Measurements from ENCODE around the gene RALGDS.
A peak's percentile ranks its signal among the peaks of the same experiment; 100 is the strongest.

RALGDS gene

DNA sequence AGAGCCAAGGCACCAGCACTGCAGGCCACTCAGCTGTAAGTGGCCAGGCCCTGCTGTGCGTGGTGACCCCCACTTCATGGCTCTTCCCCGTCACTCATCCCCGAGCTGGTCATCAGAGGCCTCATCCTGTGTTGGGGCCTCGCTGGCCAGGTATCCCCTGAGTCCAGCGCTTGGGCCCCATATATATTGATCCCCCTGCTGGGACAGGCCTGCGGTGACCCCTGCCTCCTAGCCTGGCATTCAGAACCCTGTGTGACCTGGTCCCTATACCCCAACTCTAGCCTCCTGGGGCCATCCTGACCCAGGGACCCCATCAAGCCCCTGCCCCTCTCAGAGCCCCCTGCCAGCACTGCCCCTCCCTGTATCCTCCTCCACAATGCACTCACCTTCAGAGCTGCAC is 30.0 kb upstream of the RALGDS start:
- no peak for DNase-seq (ENCODE audit: low spot score)

DNA sequence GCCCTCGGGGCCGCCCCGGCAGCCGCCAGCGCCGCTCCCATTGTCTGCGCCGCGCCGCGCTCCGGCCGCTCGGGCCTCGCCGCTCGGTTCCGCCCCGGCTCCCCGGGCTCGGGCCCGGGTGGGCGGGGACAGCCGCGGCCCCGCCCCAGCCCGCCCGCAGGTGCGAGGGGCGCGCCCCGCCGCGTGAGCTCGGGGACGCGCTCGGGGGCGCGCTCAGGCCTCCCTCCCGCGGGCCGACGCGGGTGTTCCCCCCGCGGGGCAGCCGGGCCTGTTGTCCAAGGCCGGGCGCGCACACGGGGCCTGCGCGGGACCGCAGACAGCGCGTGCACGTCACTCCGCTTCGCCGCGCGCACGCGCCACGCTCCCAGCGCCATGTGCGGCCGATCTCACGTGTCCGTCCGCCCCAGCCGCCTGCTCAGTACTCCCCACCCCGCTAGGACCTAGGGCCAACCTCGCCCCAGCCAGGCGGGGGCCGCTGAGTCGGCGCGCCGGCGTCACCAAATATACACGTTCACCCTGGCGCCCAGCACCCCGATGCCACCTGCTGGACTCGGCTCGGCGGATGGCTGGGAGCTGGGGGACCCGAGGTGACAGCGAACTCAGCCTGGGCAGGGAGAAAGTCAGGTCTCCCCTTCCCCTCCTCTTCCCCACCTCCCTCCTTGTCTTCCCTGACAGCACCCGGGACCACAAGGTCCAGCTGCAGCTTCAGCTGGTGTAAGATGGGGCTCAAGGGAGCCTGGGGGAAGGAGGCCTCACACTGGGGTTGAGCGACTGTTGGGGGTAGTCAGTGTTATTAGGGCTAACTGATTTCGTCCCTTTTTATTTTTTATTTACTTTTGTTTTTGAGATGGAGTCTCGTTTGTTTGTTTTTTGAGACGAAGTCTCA is 28.3 kb upstream of the RALGDS start:
- DNase-seq (ENCODE audit: low spot score) = peak; percentile 97

DNA sequence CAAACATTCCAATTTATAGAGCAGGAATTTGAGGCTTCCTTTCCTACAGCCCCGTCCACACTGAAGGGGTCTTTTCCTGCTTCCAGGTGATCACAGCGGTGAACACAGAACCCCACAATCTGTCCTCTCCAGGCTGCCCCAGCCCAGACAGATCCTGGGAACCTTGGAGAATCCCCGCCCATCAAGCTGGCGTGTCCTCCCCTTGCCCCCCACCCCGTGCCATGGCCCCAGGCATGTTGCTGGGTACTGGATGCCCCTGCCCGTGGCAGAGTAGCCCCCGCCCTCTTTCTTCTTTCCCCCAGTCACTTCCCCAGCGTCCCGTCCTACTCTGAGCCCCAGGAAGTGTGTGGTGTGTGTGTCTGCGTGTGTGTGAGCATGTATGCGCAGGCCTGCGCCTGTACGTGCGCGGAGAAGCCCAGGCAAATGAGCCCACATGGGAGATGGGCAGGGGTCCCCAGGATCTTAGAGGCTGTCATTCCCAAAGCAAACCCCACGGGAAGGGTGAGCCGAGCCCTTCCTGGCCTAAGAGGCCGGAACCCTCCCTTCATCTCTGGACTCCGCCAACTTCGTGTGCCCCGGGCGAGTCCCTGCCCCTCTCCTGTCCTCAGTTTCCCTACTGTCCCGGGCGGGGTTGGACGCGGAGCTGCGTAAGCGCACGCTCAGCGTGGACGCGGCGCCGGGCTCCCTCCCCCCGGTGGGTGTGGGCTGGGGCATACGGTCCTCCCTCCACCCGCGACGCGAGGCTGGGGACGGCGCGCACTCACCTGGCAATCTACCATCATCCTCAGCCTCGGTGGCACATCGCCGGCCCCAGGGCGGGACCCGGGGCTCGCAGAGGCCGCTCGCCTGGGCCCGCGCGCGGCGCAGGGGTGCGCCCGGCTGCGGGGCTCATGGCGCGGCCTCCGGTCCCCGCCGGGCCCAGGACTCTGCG is 27.4 kb upstream of the RALGDS start:
- DNase-seq (ENCODE audit: low spot score) = no peak

DNA sequence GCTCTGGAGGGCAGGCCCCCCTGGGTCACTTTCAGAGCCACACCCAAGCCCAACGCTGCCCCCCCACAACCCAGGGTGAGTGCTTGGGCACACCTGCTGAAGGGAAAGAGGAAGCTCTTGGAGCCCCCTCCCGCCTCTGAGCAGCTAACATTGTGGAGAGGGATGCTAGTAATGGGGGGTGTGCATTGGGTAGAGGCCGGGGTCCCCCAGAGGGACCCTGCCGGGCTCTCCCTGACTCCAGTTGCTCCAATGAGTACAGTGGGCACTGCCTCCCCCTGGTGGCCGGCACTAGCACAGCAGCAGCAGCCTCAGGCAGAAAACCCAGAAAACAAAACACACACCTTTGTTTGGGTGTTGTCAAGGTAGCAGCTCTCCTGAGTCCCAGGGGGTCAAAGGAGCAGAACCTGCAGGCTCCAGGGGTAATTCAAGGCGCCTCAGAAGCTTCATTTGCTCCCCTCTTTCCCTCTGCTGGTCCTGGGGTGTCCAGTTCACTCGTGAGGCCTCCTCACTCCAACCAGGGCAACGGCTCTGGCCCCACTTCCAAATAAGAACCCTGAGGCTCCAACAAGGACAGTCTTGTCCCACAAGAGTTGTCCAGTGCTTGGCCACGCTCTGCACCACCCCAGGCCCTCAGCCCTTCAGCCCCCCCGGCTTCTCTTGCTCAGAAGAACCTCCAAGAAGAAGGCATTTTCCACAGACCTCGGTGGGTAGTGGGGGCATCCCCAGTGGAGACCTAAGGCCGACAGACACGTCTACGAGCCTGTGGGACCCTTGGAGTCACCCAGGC is 26.6 kb upstream of the RALGDS start:
- DNase-seq (ENCODE audit: low spot score) = peak; percentile 82

DNA sequence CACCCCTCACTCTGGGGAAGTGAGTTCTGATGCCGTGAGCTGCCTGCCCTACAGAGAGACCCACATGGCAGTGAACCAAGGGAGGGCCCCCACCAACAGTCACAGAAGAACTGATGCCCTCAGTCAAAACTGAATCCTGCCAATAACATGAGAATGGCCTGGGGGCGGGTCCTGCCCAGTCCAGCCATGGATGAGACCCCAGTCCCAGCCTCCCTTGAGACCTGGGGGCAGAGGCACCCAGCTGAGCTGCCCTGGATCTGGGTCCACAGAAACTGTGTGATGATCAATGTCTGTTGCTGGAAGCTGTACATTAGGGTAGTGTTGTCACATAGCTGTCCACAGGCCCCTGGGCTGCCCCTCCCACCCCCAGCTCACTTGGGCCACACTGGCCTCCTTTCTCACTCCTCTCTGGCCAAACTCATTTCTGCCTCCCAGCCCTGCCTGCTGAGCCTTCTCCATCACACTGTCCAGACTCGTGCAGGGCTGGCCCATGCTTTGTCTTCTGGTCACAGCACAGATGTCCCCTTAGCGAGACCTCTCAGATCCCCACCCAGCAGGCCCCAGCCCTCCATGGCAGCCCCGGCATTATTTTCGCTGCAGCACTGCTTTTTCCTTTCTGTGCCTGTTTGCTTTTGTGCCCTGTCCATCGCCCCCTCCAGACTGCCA is 25.8 kb upstream of the RALGDS start:
- DNase-seq (ENCODE audit: low spot score) = no peak

DNA sequence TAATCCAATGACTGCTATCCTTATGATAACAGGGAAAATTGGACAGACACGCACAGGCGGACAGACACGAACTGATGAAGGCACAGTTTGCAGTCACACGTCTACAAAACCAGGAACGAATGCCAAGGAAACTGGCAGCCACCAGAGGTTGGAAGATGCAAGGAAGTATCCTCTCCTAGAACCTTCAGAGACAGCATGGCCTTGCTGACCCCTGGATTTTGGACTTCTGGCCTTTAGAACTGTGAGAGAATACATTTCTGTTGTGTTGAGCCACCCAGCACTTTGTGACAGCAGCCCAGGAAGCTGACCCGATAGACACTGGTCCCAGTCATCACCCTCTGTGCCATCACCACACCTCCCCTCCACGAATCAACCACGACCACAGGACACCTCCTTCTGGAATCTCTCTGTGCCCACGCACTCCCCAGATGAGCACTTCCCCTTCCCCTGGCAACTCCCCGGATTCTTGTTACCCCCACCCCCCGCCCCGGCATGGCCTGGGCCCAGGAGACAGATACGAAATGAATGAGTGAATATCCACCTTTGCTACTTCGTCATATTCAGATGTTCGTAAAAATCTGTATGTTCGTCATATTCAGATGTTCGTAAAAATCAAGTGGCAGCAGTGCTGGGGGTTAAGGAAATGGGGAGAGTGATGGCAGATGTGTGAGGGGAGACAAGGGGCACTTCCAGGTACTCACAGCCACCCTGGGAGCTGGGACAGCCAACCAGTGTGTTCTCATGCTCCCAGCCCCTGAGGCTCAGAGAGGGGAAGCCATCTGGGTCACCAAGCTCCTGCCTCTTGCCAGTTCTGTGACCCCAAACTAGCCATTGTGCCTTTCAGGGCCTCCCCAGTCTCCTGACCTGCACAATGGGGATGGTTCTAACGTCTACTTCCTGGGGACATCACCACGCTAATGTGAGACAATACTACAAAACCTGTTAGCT is 24.1 kb upstream of the RALGDS start:
- DNase-seq (ENCODE audit: low spot score) = no peak

DNA sequence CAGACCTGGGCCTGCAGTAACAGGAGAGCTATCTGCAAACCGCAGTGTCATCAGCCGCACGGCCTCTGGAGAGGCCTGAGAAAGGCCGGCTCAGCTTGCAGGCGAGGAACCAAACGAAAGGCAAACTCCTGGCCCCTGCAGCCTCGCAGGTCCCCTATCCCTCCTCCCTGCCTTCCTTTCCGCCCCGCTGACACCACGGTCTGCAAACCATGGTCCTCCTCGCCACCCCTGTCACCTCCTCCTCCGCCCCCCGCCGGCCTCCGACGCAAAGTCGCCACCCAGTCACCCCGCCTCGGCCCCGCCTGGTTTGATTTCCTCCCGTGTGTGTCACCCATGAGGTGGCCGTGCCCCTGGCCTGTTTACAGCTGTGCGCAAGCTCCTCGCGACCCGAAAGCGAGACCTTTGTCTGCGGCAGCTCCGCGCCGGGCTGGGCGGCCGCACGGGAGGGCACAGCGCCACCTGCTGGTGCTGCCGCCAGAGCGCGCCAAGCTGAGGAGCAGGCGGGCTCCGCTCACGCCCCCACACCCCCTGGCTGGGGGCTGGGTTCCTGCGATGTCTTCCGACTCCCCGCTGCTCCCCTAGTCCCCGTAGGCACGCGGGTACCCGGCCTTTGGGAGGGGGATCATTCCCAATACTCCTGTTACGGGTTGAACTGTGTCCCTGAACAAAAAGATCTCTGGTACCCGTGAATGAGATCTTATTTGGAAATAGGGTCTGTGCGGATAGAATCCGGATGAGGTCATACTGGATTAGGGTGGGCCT is 23.3 kb upstream of the RALGDS start:
- peak; percentile 94 for DNase-seq (ENCODE audit: low spot score)

DNA sequence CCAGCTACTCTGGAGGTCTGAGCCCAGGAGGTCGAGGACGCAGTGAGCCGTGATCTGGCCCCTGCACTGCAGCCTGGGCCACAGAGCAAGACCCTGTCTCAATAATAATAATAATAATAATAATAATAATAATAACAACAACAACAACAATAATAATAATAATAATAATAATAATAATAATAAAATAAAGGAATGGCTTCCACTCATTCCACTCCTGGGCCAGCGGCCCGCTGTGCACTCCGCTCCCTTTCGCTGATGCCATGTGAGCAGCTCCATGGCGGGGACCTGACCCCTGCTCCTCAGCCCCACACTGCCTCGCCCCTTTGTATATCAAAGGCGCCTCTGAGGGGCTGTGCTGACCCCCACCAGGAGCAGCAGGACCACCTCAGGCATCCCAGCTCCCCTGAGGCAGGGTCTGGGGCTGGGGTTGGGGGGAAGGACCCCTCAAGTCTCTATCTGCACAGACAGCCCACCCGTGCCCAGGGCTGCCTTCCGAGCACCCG is 22.6 kb upstream of the RALGDS start:
- no peak for DNase-seq (ENCODE audit: low spot score)

DNA sequence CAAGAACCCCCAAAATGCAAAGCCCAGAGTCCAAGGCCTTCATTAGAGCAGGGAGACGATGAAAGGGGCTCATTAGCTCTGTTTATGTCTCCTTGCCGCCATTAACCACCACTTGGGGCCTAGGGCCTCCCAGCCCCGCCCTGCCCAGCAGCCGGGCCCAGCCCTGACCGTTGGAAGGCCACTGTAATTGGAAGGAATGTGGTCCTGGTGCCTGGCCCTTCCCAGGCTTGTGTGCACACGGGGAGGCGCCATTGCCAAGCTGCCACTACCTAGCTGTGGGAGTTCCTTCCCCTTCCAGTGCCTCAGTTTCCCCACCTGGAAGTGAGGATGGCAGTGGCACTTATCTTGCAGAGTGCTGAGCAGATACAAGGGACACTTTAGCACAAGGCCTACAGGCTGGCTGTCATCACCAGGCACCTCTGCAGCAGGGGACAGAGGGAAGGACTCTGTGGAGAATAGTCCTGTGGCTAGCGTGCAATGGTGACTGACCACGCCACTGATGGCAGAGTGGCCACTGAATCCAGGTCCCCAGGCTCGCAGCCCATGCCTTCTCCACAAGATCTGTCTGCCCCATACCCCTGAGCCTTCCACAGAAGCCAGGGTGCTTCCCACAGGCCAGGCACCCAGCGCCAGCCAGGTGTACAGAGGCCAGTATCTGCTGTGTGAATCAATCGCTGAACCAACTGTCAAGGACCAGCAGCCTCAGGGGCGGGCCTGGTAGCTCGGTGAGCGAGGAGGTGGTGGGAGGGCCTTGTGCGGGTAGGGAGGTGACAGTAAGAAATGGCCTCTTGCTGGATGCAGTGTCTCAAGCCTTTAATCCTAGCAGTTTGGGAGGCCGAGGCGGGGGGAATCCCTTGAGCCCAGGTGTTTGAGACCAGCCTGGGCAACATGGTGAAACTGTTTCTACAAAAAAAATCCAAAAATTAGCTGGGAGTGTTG is 21.9 kb upstream of the RALGDS start:
- no peak for DNase-seq (ENCODE audit: low spot score)

DNA sequence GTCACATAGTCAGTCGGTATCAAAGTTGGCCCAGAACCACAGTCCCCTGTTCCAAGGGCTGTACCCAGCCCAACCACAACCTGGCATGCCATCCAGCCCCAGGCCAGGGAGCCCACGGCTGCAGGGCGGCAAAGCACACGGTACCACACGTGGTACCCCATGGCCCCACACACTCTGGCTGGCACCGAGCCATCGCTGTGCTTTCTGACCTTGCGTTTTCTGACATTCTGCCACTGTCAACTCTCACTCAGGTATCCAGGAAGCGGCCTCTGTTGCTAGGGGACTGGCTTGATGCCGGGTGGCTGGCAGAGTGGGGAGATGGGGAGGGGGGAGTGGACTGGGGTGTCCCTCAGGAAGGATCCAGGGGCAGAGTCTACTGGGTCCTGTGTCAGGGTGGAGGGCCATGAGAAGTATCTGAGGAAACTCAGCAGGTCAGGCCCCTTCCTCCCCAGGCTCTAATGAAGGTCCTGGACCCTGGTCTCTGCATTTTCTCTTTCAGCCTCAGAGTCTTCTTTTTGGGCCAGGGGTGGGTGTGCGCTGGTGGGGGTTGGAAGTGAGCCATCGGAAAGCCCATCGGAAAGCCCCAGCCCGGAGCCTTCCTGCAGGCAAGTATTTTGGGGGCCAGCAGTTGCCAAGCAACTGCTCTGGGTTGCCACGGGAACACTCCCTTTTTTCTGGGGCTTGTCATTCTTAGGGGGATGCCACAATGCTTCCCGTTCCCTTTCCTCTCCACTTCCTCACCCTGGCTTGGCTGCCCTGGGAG is 21.0 kb upstream of the RALGDS start:
- DNase-seq (ENCODE audit: low spot score) = no peak

DNA sequence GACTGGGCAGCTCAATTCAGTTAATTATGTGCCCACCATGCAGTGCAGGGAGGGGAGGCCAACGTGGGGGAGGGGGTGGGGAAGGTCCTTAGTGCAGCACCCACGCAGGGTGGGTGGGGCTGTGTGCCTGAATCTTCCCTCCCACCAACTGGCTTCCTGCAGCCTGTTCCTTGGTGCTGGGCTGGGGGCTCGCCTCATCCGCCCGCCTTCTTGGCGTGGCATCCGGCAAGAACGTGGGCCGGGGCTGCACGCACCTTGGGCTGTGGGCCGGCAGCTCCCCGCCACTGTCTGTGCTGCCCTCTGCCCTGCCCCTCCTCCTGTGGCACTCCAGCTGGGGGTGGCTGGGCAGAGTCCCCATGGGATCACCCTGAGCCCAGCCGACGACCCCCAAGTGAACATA is 19.6 kb upstream of the RALGDS start:
- no peak for DNase-seq (ENCODE audit: low spot score)

DNA sequence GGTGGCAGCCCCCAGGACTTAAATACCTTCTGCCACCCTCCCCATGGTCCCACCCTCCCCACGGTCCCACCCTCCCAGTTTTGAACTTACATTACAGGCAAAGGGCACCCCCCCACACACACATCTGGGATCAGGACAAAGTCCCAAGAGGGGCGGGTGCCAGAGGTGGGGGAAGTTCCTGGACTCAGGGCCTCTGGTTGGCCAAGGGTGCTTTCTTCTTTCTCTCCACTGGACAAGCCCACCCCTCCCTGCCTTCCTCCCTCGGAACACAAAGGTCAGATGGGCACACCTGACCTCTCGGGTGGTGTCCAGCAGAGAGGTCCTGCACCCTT is 19.1 kb upstream of the RALGDS start:
- DNase-seq (ENCODE audit: low spot score) = no peak

DNA sequence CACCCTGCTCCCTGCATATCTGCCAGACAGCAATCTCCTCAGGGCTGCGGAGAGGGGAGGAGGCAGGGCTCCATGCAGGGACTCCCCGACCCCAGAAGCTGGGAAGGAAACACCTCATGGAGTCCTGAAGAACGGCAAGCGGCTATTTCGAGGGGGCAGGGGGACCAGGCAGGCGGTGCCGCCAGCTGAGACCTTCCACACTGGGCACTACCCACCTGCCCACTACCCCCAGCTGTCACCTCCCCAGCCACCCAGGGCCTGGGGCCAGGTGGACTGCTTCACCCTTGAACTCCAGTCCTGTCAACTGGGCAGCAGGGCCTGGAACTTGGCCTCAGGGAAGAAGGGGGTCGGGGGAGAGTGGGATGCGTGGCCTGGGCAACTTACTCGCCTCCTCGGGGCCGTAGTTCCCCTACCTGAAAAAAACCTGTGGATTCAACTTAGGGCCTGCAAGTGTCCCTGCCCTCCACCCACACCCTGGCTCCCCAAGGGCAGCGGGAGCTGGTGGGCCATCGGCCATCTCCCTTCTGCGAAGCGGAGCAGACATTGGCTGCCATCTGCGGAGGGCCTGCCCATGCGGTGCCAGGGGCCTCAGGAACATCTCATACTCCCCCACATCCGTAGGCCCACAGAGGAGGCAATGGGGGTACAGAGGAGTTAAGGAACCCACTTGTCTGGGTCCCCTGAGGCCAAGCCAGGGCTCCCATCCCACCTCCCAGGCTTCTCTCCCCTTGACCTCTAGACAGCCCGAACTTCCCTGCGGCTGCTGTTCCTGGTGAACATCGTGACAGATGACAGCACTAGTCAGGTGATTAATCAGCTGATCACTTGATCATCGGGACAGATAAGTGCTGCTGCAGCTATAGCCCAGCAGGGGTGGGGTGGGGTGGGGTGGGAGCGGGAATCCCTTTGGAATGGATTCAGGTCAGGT is 18.5 kb upstream of the RALGDS start:
- no peak for DNase-seq (ENCODE audit: low spot score)

DNA sequence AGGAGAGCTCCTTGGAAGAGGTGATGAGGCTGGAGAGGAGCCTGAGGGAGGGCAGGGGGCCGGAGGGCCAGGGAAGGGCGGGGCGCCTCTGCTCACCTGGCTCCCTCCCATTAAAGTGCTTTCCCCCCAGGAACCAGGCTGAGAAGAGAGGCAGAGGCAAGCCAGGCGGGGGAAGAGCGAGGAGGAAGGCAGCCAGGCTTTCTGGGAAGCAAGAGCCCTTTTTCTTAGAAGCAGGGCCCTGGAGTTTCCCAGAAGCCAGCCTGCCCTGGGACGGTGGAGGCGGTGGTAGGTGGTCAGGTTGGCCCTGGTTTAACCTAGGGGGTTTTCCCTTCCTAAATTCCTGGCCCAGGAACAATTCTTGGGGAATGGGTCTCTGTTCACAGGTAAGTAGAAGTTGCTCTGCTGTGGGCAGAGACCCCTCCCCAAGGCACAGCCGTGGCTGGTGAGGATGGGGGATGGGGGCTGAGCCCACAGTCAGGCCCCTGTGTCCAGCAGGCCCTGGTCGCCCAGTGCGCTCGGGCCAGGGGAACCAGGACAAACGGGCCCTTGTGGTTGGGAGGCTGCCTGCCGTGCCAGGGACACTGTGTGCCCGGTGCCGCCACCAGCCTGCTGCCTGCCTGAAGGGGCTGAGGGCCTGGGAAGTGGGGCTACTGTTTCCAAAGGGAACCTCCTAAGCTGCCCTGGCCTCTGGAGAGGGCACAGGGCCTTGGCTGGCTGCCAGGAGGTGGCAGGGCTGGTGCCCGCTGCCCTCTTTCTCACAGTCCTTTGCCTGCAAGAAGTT is 16.6 kb upstream of the RALGDS start:
- no peak for DNase-seq (ENCODE audit: low spot score)

DNA sequence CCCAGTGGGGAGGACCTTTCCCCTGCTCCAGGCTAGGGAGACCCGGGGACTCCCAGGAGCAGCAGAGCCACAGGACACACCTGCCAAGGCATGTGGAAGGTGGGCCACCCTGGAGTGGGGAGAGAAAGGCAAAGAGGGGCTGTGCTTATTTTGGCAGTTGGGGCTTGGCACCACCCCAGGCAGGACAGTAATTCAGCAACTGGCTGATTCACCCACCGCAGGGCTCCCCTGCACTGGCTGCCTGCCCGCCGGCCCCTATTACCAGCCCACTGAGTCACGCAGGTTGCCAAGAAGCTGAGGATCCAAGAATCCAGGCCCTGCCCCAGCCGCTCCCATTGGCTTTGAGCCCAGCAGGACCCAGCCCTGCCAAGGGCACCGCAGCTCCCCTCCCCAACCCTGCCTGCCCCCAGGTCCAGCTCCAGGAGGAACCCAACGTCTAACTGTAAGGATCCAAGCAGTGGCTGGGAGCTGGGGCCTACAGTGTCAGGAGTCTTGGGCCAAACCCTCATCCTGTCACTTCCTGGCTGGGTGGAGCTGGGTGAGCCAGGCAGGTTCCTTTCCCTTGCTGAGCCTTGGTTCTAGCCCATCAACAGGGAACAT is 14.2 kb upstream of the RALGDS start:
- DNase-seq (ENCODE audit: low spot score) = no peak

Data from D341Med (cell line).